Activated CD8-positive, alpha-beta memory T cell treated with anti-CD3 and anti-CD28 coated beads, Interleukin-2, amount 50 U/mL, for 24 hours (primary cell): ENCODE results near the gene GALNT14.
"Not testable (repeated sequence)": the region's sequence is repeated elsewhere in the genome, so short reads cannot be mapped to it uniquely, and the experiment has no call there.

Experiments used
- DNase-seq: peaks from one replicate; pipeline ENCODE4 v3.0.0-alpha.2; 2020; ENCODE audit errors: extremely low read depth

Gene GALNT14, protein sequence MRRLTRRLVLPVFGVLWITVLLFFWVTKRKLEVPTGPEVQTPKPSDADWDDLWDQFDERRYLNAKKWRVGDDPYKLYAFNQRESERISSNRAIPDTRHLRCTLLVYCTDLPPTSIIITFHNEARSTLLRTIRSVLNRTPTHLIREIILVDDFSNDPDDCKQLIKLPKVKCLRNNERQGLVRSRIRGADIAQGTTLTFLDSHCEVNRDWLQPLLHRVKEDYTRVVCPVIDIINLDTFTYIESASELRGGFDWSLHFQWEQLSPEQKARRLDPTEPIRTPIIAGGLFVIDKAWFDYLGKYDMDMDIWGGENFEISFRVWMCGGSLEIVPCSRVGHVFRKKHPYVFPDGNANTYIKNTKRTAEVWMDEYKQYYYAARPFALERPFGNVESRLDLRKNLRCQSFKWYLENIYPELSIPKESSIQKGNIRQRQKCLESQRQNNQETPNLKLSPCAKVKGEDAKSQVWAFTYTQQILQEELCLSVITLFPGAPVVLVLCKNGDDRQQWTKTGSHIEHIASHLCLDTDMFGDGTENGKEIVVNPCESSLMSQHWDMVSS

DNA sequence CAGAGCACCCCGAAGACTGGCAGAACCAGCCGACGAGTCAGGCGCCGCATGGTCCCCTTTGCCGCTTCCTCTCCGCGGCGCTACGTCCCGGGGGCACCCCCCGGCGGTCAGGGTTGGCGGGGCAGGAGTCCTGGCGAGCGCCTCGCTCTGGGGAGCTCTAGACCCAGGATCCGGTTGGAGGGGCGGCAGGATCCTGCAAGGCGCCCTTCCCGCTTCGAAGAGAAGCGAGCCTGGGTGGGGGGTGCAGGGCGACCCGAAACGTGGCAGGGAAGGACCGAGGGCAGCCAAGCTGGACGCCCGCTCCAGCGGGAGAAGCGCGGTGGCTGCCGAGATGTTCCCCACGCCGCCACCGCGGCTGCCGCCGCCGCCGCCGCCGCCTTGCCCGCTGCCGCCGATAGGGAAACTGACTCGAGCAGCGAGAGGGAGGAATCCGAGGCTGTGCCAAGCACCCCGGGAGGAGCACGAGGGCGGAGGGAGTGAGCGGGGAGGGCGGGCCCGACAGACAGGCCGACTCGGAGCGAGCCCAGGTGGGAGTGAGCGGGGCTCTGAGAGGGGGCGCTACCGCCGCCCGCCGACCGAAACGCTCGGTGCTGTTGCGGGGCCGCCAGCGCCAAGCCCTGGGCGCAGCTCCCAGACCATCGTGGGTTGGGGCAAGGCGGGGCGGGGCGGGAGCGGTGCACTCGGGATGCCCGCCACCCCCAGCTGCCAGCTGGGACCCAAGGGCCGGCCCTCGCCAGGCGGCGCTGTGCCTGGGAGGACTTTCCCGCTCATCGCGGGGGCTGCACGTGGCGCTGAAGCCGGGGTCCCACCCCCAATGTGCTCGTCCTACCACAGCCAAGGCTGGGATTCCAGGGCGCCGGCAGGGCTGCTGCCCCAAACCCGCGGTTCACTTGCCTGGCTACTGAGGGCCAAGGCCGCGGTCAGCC, at the start of gene GALNT14:
TSS of gene GALNT14 (minus strand) at position 404 of the 926 bp plus-strand sequence. CDS start at position 50, 354 bp downstream.
- no peak for DNase-seq

DNA sequence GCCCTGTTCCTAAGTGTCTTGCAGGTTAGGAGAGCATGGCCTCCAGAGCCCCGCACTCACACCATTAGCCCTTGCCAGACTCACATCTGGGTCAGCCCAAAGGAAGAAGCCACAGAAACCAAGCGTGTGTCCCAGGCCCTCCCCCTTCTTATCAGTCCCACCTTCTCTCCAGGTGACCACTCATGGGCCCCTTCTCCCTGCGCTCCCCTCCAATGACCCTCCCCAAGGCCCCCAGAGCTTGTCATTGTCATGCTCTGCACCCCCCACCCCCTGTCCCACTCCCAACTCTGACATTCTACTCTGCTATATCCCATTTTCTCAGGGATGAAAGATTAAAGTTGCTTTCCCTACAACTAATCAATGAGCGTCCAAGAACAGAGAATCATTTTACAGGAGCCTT, 48.9 kb upstream of the GALNT14 start:
- DNase-seq: no peak

DNA sequence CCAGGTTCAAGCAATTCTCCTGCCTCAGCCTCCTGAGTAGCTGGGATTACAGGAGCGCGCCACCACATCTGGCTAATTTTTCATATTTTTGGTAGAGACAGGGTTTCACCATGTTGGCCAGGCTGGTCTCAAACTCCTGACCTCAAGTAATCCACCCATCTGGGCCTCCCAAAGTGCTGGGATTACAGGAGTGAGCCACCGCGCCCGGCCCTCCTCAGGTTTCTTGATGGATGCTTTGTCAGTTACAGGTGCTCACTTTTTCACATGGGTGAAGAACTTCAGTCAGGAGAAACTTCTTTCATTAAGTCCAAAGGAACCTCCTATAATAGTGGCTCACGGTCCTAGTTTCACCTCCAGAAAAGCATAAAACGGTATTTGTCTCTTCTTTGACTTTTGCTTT, 45.7 kb upstream of the GALNT14 start:
- not testable (repeated sequence) for DNase-seq

DNA sequence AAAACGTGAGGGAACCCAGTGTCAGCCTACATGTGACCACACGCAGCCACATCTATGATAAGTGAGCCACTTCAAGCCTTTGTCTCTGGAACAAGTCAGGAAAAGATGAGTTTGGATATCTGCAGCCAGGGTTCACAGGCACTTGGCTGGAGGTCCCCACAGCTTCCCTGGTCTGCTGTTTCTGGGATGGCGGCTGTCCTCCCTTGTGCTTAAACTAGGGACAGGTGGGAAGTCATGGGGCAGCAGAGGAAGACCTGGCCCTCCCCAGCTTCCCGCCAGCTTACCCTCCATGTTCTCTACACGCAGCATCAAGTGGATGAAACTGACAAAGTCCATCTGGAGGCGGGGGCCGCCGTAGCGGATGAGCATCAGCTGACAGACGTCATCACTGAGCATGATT, 38.5 kb upstream of the GALNT14 start:
- DNase-seq: no peak

DNA sequence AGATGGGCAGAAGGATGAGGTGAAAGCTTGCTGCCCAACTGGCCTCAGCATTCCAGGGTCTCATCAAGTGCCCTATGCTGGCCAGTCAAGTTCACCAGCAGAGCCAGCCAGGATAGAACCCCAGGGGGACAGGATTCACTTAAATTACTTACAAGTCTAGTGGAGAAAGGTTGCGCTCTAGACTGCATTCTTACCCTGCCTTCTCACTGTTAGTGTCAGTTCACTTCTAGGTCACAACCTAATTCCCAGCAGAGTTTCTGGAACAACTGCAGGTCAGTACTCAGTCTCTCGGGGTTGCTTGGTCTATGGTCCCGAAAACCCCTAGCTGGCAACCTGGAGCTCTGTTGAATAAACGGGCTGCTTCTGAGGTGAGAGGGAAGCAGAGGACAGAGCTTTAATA, 32.9 kb upstream of the GALNT14 start:
- no peak for DNase-seq

DNA sequence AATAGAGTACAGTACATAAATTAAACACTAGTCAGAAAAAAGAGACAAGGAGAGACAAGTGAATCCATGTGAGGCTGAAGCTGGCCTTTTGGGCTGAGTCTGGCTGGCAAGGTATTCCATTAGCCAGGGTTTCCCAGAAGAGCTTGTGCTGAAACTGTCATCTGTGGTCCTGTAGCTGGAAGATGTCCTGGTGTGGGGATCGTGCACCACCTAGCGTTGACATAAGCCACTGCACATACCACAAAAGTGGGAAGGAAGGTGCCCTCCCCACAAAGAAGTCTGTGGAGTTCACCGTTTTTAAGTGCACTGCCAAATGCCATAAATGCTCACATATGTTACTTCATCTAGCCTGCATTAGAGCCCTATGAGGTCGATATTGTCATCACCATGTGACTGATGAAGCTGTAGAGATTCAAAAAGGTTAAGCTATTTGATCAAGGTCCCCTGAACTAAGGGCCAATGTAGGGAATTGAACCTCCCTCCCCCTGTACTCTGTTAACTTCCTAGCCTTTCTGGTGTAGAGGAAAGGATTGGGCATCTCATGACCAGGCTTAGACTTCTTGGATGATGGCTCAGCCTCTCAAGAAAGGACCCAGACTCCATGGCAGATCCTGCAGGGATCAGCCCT, 31.9 kb upstream of the GALNT14 start:
- DNase-seq: peak; percentile 3

DNA sequence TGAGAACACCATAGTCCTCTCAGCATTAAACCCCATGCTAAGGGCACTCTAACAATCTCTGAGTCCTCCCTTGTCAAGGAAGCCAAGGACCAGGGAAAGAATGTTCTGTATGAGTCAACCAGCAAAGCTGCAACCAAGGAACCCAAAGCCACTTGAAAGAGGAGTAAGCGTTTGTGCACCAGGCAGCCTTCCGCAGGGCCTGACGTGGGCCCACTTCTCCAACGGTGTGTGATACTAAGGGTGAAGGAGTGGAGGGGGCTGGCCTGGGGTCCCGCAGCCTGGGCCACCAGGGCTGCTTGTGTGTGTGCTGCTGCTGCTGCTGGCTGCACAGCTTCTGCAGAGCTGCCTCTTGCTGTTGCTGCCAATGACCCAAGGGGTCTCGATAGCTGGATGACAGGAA, 30.1 kb upstream of the GALNT14 start:
- DNase-seq: no peak

DNA sequence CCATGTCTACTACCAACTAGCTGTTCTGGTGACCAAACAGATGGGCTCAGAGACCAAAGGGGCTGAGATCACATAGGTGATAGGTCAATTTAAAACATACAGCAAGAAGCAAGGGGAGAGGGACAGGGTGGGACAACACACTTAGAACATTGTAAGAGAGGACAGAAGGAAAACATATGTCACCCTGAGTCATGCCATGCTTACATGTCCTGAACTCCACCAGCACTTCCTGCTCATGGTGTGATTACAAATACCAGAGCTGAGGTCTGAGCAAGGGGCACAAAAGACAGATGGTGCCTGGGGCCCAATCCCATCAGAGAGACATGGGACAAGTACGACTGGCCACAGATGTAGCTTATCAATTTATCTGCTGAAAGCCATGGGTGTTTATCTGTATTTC, 28.7 kb upstream of the GALNT14 start:
- no peak for DNase-seq

DNA sequence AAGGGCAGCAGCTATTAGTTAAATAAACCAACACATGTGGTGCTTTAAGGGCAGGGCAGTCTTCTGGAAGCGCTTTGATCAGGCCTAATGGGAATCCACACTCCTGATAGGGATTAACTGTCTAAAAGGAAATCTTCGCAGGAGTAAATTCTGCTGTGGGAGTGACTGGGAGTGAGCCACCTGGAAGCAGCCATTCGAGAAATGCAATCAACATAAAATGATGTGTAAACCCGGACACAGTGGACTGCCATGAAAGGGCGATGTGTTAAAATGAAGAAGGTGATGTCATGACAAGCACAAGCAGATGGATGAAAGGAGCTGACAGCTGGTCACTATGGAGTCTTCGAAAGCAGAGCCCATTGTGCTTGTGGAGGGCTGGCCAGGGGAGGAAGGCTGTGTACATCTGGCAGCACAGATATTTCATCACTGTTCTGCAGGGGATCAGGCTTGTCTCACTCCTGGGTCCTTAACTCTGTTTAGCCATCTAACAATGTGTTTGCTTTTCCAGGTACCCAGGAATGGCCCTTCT, 24.8 kb upstream of the GALNT14 start:
- DNase-seq: no peak

DNA sequence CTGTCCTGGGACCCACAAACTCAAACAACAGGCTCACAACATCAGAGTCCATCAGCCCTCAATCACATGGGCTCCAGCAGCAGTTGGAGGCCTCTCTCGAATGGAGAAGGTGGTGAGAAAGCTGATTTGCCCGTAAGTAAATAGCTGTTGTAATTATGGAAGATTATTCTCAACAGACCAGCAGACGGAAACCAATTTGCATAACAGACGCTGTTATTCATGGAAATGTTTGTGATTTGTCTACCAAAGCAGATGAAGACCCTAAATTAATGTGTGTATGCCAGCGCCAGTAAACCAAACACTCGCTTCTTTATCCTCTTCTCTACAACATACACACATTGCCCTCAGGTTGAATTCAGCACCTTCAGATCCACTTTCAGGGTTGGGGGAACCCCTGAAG, 23.4 kb upstream of the GALNT14 start:
- DNase-seq: no peak

DNA sequence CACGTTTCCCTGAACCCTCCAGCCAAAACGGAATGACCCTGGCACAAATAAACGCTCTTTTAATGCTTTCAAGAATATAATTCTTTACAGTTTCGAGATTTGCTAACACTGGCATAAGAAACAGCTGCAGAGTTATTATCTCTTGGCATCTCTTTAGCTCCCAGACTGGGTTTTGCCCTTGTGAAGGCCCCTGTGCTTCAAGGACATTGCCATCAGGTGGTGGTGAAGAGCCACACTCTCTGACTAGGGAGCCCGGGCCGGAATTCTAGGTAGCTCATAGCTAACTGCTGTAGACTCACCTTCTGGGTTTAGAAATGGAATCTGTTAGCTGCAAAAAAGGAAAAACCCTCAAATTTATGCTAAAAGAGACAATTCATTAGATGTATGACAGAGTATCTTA, 13.3 kb upstream of the GALNT14 start:
- no peak for DNase-seq

DNA sequence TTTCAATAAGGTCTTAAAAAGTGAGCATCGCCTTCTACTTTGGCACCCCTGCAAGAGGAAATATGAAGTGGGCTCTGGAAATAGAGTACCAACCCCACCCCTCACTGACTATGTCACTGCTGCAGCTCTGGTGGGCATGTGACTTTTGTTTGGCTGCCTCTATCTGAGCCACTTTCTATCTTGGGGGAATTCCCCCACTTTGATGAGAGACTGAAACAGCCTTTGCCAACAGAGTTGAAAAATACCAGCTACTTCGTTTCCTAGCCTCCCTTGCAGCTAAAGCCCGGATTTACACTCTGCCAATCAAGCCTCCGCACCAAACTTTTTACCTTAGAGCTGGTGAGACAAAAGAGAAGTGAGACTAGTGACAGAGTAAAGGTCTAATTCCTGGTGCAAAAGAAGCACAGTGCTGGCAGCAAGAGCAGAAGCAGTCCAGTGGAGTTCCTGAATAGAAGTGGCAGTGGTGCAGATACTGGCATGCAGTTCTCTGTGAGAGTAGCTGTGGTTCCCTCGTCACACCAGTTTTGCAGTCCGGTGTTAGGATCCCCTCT, 12.0 kb upstream of the GALNT14 start:
- no peak for DNase-seq

DNA sequence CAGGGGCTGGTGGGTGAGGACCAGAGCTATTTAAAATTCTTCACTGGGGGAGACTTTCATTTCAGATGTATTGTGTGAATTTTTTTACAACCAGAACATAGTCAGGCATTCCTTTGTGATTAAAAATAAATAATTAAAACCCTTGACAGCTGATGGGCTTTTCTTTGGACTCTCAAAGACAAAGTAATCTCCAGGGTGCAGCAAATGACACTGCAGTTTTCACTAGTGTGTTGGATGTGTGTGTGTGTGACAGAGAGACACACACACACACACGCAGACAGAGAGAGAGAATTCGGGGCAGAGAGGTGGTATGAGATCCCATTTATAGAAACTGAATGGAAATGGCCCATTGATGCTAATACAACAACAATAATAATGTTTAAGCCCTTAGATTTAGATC, 10.3 kb upstream of the GALNT14 start:
- no peak for DNase-seq

DNA sequence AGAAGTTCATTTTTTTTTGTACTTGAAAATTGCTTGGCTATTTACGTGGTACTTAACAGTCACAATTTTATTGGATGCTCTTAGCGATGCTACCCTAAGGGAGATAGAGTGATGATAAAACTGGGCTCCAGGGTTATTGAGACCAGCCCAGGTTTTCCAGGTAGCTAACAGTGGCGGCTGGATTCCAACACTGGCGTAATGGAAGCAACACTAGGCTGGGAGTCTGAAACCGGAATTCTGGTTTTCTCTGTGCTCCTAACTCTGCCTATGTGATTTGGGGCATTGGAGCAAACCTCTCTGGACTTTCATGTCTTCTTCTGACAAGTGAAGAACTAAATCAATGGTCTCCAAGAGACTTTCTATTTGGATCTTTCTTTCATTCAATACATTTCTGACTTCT, 9.4 kb upstream of the GALNT14 start:
- DNase-seq: no peak

DNA sequence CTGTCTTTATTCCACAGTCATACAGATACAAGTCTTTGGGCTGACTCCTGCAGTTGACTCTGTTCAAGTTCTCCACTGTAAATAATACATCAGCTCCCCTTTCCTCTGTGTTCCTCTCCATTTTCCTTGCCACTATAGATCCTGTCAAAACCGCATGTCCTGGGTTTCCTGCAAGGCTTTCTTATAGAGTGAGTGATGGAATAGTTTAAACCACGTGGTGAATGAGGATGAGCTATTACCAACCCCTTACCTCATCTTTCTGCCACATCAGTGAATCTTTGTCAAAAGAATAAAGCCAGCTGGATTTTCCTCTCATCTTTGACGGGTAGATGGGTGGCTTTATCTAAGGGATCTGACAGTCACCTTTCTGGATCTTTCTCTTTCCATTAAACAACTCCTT, 3.9 kb upstream of the GALNT14 start:
- no peak for DNase-seq

DNA sequence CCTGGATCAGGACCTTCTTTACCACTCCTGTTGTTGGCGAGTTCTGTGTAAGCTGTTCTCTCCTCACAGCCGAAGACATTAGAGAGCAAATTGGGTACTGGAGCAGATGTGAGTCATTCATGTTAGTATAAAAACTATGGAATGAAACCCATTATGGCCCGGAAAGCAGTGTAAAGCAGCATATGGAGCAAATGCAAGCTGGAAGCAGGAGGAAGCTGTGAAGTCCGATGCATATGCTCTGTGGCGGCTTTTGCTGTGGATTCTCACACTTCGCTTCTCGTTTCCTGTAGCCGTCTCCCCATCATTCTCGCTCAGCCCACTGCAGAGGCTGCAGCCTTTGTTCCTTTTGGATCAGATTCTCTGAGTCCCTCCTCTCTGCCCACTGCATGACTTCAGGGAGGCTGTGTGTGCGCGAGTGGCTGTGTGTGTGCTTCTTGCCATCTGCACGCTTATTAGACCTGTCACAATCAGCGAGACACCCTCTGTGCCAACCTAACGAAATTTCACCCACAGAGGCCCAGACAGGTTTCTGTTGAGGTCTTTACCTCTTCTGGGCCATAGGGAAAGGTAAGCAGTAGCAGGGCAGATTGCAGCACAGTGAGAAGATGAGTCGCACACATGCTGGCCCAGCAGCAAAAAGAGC, 3.3 kb upstream of the GALNT14 start:
- no peak for DNase-seq

DNA sequence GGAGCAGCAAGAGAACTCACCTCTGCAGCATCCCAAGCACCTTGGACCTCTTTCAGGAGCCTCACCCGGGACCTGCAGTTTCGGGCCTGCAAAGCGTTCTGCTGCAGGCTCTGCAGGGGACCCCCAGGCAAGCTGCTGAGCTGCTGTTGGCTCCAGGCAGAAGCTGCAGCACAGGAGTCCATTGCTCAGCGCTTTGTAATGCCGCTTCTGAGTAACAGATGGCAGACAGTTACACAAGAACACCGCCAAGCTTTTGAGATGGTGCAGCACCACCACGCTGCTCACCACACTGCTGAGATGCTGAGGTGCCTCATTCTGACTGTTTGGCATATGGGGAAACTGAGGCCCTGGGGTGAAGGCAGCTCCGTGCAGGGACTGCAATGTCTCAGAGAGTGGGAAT, 1.9 kb upstream of the GALNT14 start:
- no peak for DNase-seq

DNA sequence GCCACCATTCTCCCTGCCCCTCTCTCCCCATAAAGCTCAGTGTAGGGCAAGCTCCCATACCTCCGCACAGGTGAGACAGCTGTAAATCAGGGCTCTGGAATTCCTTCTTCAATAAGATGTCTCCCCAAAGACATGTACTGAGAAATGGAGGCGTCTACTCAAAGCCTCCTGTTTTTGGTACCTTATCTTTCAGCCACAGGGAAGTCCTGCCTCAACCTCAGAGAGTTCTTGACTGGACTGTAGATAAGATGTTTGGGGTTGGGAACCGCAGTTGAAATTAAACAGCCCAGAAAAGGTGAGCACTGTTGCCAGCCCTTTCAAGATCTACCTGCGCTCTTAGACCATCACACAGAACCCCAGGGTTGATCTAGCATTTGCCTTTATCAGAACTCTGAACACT, 1.4 kb upstream of the GALNT14 start:
- no peak for DNase-seq

DNA sequence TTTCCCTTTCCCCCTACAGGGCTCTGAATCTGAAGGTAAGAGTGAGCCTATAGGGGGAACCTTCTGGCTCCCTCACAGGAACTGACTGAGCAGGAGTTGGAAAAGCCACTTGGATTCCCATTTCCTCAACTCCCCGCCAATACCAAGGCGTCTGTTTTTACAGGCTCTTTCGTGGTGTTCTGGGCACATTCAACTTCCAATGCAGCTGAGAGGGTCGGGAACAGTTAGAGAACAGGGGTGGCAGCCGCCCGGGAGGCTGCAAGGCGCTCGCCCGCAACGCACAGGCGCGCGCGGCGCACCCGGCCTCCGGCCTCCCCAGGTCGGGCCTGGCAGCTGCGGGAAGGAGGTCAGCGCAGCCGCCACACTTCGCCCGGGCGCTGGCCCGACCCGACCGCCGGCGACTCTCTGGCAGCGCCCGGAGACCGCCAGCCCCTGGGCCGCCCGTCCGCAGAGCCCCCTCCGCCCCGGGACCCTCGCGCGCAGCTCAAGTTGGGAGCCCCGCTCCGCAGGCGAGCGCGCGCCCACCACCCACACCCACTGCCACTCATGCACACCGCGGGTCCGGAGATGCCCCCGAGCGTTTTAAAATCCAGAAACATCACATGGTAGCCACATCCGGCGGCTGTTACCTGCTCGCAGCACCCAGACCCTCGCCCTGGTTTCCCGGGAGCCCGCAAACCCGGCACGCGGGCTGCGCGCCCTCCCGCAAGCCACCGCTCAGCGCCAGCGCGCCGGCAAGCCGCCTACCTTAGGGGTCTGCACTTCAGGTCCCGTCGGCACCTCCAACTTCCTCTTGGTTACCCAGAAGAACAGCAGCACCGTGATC, 816 bp downstream of the GALNT14 start:
- no peak for DNase-seq

DNA sequence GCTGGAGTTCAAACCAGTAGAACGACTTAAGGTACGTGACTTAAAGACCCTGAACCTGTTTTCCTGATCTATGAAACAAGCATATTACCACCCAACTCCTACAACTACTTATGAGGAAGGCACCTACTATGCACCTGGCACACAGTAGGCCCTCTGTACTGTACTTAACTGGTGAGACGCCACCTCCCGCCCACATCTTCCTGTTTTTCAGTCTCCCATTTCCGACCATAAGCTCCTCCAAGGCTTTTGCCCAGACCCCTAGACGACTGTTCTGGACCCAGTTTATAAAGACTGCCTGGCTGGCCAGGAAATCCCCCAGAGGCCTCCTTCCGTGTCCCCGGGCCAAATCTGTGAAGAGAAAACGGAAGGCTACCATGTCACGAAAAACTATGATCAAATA, 1.5 kb downstream of the GALNT14 start:
- no peak for DNase-seq
